Left hindlimb (tissue), 1 donor: Measurements from ENCODE around the gene SREK1.
"Not testable (repeated sequence)": the region's sequence is repeated elsewhere in the genome, so short reads cannot be mapped to it uniquely, and the experiment has no call there.

Experiments used
- DNase-seq: peaks from one replicate; pipeline ENCODE4 v3.0.0-alpha.2; 2018

The SREK1 gene

DNA sequence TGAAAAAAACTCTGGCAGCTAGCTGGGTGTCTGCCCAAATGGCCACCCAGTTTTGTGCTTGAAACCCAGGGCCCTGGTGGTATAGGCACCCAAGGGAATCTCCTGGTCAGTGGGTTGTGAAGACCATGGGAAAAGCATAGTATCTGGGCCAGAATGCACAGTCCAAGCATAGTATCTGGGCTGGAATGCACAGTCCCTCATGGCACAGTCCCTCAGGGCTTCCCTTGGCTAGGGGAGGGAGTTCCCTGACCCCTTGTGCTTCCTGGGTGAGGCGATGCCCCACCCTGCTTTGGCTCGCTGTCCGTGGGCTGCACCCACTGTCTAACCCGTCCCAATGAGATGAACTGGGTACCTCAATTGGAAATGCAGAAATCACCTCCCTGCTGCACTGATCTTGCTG lies 78.8 kb downstream of the SREK1 start:
- DNase-seq: not testable (repeated sequence)

DNA sequence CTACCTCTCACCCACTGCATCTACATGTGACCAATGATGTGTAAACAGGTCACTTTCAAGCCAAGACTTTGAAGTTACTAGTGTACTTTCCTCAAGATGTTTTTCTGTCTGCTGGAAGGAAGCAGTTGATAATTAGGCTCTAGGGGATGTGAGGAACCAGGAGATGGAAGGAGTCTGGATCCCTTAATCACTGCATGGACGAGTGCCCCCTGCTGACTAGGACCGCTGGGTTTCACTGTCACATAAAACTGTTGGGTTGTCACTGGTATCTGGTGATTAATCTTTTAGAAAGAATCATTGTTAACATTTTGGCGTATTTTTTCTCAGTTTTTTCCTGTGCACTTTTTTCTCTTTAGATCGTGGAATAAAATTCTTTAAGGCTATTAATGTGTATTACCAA lies 79.5 kb downstream of the SREK1 start:
- no peak for DNase-seq

GRCh38 chr5:66224274-66224673 lies 80.2 kb downstream of the SREK1 start:
- no peak for DNase-seq

DNA sequence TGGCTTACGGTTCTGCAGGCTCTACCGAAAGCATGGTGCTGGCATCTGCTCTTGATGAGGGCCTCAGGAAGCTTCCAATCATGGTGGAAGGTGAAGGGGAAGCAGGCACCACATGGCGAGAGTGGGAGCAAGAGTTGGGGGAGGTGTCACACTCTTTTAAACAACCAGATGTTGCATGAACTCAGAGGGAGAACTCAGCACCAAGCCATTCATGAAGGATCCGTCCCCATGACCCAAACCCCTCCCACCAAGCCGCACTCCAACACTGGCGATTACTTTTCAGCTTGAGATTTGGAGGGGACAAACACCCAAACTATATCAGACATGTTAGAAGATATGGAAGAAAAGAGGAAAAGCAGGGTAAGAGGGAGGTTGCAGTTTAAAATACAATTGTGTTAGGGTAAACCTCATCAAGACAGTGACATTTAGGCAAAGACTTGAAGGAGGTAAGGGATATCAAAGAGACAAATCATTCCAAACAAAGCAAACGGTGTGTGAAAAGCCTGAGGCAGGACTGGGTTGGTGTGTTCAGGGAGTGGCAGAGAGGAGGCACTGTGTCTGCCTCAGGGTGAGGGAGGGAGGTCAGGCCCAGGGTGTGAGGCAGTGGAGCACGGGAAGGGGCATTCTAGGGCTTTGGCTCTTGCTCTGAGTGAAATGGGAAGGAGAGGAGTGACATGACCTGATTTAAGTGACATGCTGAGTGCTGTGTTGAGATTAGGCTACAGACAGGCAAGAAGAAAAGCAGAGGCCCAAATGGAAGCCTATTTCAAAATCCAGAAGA lies 80.9 kb downstream of the SREK1 start:
- no peak for DNase-seq

DNA sequence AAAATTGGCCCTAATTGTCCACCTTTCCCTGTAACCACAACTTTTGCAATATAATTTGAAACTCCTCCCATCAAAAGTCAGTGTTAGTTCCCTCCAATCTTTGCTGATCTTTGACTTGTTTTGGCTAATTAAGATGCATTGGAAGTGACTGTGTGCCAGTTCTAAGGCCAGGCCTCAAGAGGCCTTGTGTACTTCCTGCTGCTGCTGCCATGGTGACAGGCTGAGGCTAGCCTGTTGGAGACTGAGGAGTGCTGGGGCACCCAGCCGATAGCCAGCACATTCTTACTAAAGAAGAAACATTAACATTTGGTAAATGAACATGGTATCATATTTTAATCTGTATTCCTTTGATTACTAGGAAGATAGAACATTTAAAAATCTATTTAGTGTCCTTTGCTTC lies 86.5 kb downstream of the SREK1 start:
- no peak for DNase-seq

DNA sequence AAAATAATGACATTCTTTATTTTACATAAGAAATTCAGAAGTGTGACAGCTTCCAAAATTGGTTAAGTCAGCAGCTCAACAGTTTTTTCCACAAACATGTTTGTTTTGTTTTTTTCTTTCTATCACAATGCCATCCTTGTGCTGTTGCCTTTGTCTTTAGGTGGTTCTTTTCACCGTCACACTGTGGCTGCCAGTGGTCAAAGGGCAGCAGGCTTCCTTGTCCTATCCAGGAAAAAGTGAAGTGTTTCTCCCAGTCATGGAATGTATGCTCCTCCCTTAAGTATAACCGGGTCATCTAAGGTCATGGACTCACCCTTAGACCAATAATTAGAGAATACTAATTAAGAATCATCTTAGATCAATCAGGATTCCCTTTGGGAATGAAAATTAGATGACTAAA lies 87.4 kb downstream of the SREK1 start:
- no peak for DNase-seq

DNA sequence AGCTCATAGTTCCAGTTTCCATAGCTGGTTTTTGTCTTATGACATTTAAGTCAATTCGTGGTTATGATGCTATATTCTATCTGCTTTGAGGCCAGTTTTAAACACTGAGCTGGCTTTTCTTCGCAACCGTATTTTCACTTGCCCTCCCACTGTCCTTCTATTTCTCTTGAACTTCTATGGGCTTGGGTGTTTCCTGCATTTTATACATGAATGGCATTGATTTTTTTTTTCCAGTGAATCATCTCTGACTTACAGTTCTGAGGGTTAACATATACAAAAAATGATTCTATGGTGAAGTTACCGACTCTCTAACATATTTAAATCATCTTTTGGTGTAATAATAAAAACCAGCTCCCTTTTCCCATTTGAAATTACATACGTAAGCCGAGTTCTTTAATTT lies 88.2 kb downstream of the SREK1 start:
- no peak for DNase-seq

- DNase-seq: no peak
These were observed 88.8 kb downstream of the SREK1 start for GRCh38 chr5:66232706-66233445.
